HTERT RPE-1 (cell line): ENCODE measurements around the gene KAZN.

Source experiments
- in situ Hi-C: fragments of 300-500 bp; cut with MboI; formaldehyde crosslinking; loops from 4 replicates; pipeline ENCODE4 v1.14.3; 2020; ENCODE audit warnings: low sequenced_read_pairs

The KAZN gene

DNA sequence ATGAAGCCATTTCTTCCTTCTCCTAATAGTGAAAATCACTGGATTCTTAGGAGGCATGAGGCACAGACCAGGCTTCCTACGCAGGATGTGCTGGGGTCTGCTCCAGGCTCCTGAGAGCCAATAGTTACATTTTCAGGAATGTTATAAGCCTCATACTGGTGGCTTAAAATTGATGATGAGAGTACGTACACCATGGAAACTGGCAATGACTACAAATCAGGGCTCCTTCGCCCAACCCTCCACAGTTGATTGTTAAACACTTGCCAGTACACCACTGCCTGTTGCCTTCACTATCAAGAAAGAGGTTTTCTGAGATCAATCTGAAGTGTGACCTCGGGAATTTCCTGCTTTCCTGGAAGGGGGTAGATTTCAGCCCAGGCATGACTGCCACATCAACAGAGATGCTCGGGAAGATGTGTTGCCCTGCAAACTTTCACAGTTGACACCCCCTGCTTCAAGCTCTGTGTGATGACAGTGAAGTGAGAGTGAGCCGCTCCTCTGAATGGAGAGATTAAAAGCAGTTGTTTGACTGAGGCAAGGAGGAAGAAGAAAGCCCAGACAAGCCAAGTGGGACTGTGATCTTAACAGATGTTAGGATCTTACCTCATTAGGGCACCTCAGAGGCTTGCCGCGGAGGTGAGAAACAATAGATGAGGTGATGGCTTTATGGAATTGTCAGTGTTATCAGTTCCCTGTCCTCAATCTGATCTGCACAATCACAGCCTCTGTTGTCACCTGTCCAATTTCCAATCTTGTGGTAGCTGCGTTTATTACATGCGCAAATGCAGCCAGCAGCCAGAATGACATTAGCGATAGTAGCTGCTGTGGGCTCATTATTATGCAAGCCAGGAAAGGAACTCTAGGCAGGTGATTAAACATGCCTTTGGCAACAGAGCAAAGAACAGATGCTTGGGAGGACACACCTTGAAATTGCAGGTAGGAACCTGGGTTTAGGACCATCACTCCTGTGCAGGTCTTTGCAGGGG is 277.3 kb downstream of the KAZN start:
- in situ Hi-C loops: no loop called here

DNA sequence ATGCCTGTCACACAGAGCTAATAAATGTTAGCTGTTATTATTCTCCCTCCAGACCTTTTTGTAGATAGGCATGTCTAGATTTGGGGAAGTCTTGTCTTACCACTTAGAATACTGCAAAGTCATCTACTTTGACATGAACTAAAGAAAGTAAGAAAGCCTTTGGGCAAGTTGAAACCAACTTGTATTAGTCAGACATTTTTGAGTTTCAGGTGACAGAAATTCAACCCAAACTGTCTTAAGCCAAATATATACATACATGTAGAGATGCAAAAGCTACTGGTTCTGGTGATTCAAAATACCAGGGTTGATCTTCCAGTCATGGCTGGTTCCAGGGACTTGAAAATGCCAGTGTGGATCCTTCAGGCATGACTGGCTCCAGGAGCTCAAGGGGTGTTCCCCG is 278.3 kb downstream of the KAZN start:
- in situ Hi-C loops: no loop called here

- in situ Hi-C loops: no loop called here
These were observed 278.7 kb downstream of the KAZN start for GRCh38 chr1:14877224-14877623.

DNA sequence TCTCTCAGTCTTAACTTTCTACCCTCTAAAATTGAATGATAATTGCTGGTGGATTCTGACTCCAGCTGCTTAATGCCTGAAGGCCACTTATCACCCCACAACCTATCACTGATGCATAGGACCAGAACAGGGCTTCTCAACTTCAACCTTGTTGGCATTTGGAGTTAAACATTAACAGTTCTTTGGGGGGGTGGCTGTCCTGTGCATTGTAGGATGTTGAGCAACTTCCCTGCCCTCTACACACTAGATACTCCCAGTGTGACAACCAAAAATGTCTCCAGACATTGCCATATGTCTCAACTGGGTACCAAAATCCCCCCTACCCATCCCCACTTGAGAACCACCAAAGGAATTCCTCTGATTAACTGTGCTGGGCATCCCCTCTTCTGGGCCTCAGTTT is 279.6 kb downstream of the KAZN start:
- in situ Hi-C loops: no loop called here

- in situ Hi-C loops: no loop called here
These were observed 280.5 kb downstream of the KAZN start for GRCh38 chr1:14878951-14879350.

GRCh38 chr1:14880456-14881316 is 282.2 kb downstream of the KAZN start:
- in situ Hi-C loops: no loop called here

- in situ Hi-C loops: no loop called here
These were observed 283.5 kb downstream of the KAZN start for GRCh38 chr1:14881775-14882672.

- in situ Hi-C loops: no loop called here
These were observed 286.2 kb downstream of the KAZN start for GRCh38 chr1:14884614-14885175.

GRCh38 chr1:14887044-14887566 is 288.6 kb downstream of the KAZN start:
- in situ Hi-C loops: no loop called here

- in situ Hi-C loops: no loop called here
These were observed 289.4 kb downstream of the KAZN start for GRCh38 chr1:14887764-14888350.

GRCh38 chr1:14888374-14888773 is 289.9 kb downstream of the KAZN start:
- in situ Hi-C loops: no loop called here

GRCh38 chr1:14889825-14890440 is 291.4 kb downstream of the KAZN start:
- in situ Hi-C loops: no loop called here

DNA sequence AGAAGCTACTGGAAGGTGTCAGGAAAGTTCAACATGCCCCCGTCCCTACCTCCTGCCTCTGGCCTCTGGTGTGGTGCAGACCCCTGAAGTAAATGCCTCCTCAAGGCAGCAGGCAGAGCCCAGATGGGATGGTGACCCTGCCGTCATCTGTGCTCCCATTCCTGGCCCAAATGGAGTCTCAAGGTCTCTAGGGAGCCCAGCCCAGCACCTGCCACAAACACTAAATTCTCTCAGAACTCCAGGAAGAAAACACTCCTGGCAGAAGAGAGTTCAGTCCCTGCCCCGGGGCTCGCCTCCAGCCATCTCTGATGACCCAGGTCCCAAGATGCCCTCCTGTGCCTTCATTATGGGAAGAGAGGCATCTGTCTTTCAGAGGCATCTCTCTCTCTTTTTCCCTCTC is 293.5 kb downstream of the KAZN start:
- in situ Hi-C loops: no loop called here

- in situ Hi-C loops: no loop called here
These were observed 296.5 kb downstream of the KAZN start for GRCh38 chr1:14894811-14895560.

- in situ Hi-C loops: no loop called here
These were observed 297.2 kb downstream of the KAZN start for GRCh38 chr1:14895727-14896126.

GRCh38 chr1:14896381-14897079 is 298.0 kb downstream of the KAZN start:
- in situ Hi-C loops: no loop called here

- in situ Hi-C loops: no loop called here
These were observed 298.6 kb downstream of the KAZN start for GRCh38 chr1:14897080-14897449.

- in situ Hi-C loops: no loop called here
These were observed 299.1 kb downstream of the KAZN start for GRCh38 chr1:14897547-14897946.
